ENCODE measurements around the gene KLHL33. TPM values are rescaled to one million over a fixed set of nuclear protein-coding genes. Genes with fewer than 3 reads are reported as not detected.

The KLHL33 gene
- total RNA-seq: under 1 TPM; 0.25 to 0.51 TPM
- under 1 TPM; 0.03 to 0.08 TPM for polyA plus RNA-seq
- long read RNA-seq, donor 1, partial matches to known transcripts: 55 of 72 reads
- long read RNA-seq, donor 1, other reads (novel, unspliced or antisense): 17 of 72 reads
- long read RNA-seq, donor 2: 0 reads
- long read RNA-seq, donor 3: 0 reads
- long read RNA-seq, donor 4: 0 reads
- long read RNA-seq, donor 5: 0 reads

GRCh38 chr14:20435582-20436362 lies at the start of gene KLHL33:
Gene KLHL33 (minus strand): TSS chr14:20436166. CDS start chr14:20435811, 355 bp downstream.
- 82 to 89% methylated on average over 15 to 17 of the region's 17 CpGs for WGBS, 2 donors
- Histone ChIP-seq H3K9ac (ENCODE audit: insufficient read depth in 1 of 2, low read length in 2 of 2) (peak within 1 kb of the TSS in 1 of 2 donors; percentile 12), H3K4me3 (no peak within 1 kb of the TSS), H3K4me1 (ENCODE audit: control insufficient read depth in 5 of 5, insufficient read depth in 5 of 5, low read length in 5 of 5) (peaks cover 0 to 9% (median 0%) of the 10 kb centered on the region in 5 donors), H3K9me3 (ENCODE audit: control insufficient read depth in 4 of 4, insufficient read depth in 3 of 4, low read length in 3 of 4) (no peaks in the 10 kb centered on the region), H3K27me3 (ENCODE audit: control insufficient read depth in 3 of 3, insufficient read depth in 3 of 3, low read length in 2 of 3) (peaks cover 0 to 23% (median 0%) of the 10 kb centered on the region in 3 donors), H3K27ac (ENCODE audit: low read depth in 1 of 2, low read length in 1 of 2) (peak within 1 kb of the TSS in 1 of 2 donors; percentile 37), H3K36me3 (ENCODE audit: control insufficient read depth in 4 of 4, insufficient read depth in 4 of 4, low read length in 4 of 4) (no peaks in the 10 kb centered on the region)
- DNase-seq: no peak
- ATAC-seq (ENCODE audit: insufficient read depth, low FRiP score): no peak
- TF ChIP-seq CTCF (IDR thresholded peaks at IDR 0.05; ENCODE audit: control extremely low read depth, extremely low read depth): no peak

- Histone ChIP-seq H3K4me1 (ENCODE audit: control insufficient read depth in 5 of 5, insufficient read depth in 5 of 5, low read length in 5 of 5) (peaks cover 0 to 7% (median 0%) of the 10 kb centered on the region in 5 donors), H3K9ac (ENCODE audit: insufficient read depth in 1 of 2, low read length in 2 of 2) (no peak overlapping the region), H3K9me3 (ENCODE audit: control insufficient read depth in 4 of 4, insufficient read depth in 3 of 4, low read length in 3 of 4) (no peaks in the 10 kb centered on the region), H3K36me3 (ENCODE audit: control insufficient read depth in 4 of 4, insufficient read depth in 4 of 4, low read length in 4 of 4) (peaks cover 0 to 3% (median 0%) of the 10 kb centered on the region in 4 donors), H3K27me3 (ENCODE audit: control insufficient read depth in 3 of 3, insufficient read depth in 3 of 3, low read length in 2 of 3) (no peaks in the 10 kb centered on the region), H3K27ac (ENCODE audit: low read depth in 1 of 2, low read length in 1 of 2) (no peak overlapping the region), H3K4me3 (no peak overlapping the region)
- ATAC-seq (ENCODE audit: insufficient read depth, low FRiP score) (no peak), DNase-seq (no peak)
- no peak for TF ChIP-seq CTCF (IDR thresholded peaks at IDR 0.05; ENCODE audit: control extremely low read depth, extremely low read depth)
- 87 to 92% methylated on average over 5 of the region's 5 CpGs for WGBS, 2 donors
These were observed 46.4 kb upstream of the KLHL33 start for GRCh38 chr14:20482382-20482781.

GRCh38 chr14:20478894-20479293 lies 42.9 kb upstream of the KLHL33 start:
- TF ChIP-seq CTCF (IDR thresholded peaks at IDR 0.05; ENCODE audit: control extremely low read depth, extremely low read depth): no peak
- H3K27ac ChIP-seq (ENCODE audit: low read depth in 1 of 2, low read length in 1 of 2): no peak overlapping the region
- DNase-seq (no peak), ATAC-seq (ENCODE audit: insufficient read depth, low FRiP score) (no peak)
- H3K4me3 ChIP-seq: no peak overlapping the region
- no peak overlapping the region for H3K9ac ChIP-seq (ENCODE audit: insufficient read depth in 1 of 2, low read length in 2 of 2)
- peaks cover 0 to 12% (median 4%) of the 10 kb centered on the region in 5 donors for H3K4me1 ChIP-seq (ENCODE audit: control insufficient read depth in 5 of 5, insufficient read depth in 5 of 5, low read length in 5 of 5)
- H3K9me3 ChIP-seq (ENCODE audit: control insufficient read depth in 4 of 4, insufficient read depth in 3 of 4, low read length in 3 of 4): peaks cover 0 to 2% (median 0%) of the 10 kb centered on the region in 4 donors
- H3K36me3 ChIP-seq (ENCODE audit: control insufficient read depth in 4 of 4, insufficient read depth in 4 of 4, low read length in 4 of 4): peaks cover 0 to 27% (median 12%) of the 10 kb centered on the region in 4 donors
- WGBS, 2 donors: 86 to 93% methylated on average over 2 of the region's 2 CpGs
- no peaks in the 10 kb centered on the region for H3K27me3 ChIP-seq (ENCODE audit: control insufficient read depth in 3 of 3, insufficient read depth in 3 of 3, low read length in 2 of 3)

All from lung (tissue), 16 donors.